ENCODE data around the gene SLC25A38. TPM values are rescaled to one million over a fixed set of nuclear protein-coding genes. Genes with fewer than 3 reads are reported as not detected.
A peak's percentile ranks its signal among the peaks of the same experiment; 100 is the strongest.

The SLC25A38 gene
- total and polyA plus RNA-seq, 2 experiments from 2014 or later: 19.8 to 61.9 TPM

GRCh38 chr3:39407259-39407629 is 24.1 kb downstream of the SLC25A38 start:
- Histone ChIP-seq H3K4me1 (ENCODE audit: insufficient read depth) (peaks cover 34% of the 10 kb centered on the region), H3K27me3 (ENCODE audit: insufficient read depth) (no peaks in the 10 kb centered on the region), H3K4me3 (peak overlapping the region; percentile 64), H4K20me1 (replicated peaks; ENCODE audit: insufficient read depth) (peaks cover 47% of the 10 kb centered on the region), H3K36me3 (ENCODE audit: insufficient read depth) (peaks cover 51% of the 10 kb centered on the region), H3K79me2 (replicated peaks; ENCODE audit: insufficient read depth) (peaks cover 47% of the 10 kb centered on the region), H3K4me2 (peak overlapping the region; percentile 89), H3K27ac (ENCODE audit: low read depth) (peak overlapping the region; percentile 97), H3F3A (replicated peaks; ENCODE audit: low read depth) (peaks cover 58% of the 10 kb centered on the region), H2AFZ (no peak overlapping the region), H3K9me2 (ENCODE audit: insufficient read depth) (no peaks in the 10 kb centered on the region)
- peaks cover 29% of the 10 kb centered on the region for H3K27me3 Mint-ChIP-seq (ENCODE audit: insufficient read depth, low read depth, poor library complexity)
- H3K9me3 Mint-ChIP-seq: peaks cover 3% of the 10 kb centered on the region; the same call in 2 of the 3 replicates
- peaks cover 51% of the 10 kb centered on the region for H3K4me1 Mint-ChIP-seq
- DNase-seq (ENCODE audit: low spot score): no peak
- peak overlapping the region; percentile 96 for H3K4me3 Mint-ChIP-seq
- peaks cover 61% of the 10 kb centered on the region for H3K36me3 Mint-ChIP-seq (ENCODE audit: low read depth)
- TF ChIP-seq POLR2AphosphoS5 (IDR thresholded peaks at IDR 0.05; ENCODE audit: low read depth): no peak
- TF ChIP-seq JUNB (IDR thresholded peaks at IDR 0.05; ENCODE audit: unreplicated experiment): no peak
- no peak for ATAC-seq
- peak overlapping the region; percentile 99 for H3K27ac Mint-ChIP-seq

- H3K27me3 Mint-ChIP-seq (ENCODE audit: insufficient read depth, low read depth, poor library complexity): peaks cover 29% of the 10 kb centered on the region
- peak overlapping the region; percentile 96 for H3K4me3 Mint-ChIP-seq
- peak overlapping the region; percentile 64 for H3K4me3 ChIP-seq
- H3K4me1 ChIP-seq (ENCODE audit: insufficient read depth): peaks cover 34% of the 10 kb centered on the region
- H2AFZ ChIP-seq: no peak overlapping the region
- no peaks in the 10 kb centered on the region for H3K9me2 ChIP-seq (ENCODE audit: insufficient read depth)
- peaks cover 64% of the 10 kb centered on the region for H3F3A ChIP-seq (replicated peaks; ENCODE audit: low read depth)
- peak overlapping the region; percentile 89 for H3K4me2 ChIP-seq
- H3K27ac Mint-ChIP-seq: peak overlapping the region; percentile 99
- ATAC-seq: no peak
- H3K9me3 Mint-ChIP-seq: peaks cover 3% of the 10 kb centered on the region; the same call in 2 of the 3 replicates
- no peak for TF ChIP-seq ZNF114 (CRISPR knock-in tag; IDR thresholded peaks at IDR 0.05)
- no peak for TF ChIP-seq JUNB (IDR thresholded peaks at IDR 0.05; ENCODE audit: unreplicated experiment)
- TF ChIP-seq CREB1 (CRISPR knock-in tag; IDR thresholded peaks at IDR 0.05; ENCODE audit: low read depth): no peak
- peak; percentile 27; the same call in 1 of the 2 replicates for TF ChIP-seq POLR2AphosphoS5 (IDR thresholded peaks at IDR 0.05; ENCODE audit: low read depth)
- peaks cover 54% of the 10 kb centered on the region for H3K4me1 Mint-ChIP-seq
- H3K27ac ChIP-seq (ENCODE audit: low read depth): peak overlapping the region; percentile 97
- H3K79me2 ChIP-seq (replicated peaks; ENCODE audit: insufficient read depth): peaks cover 47% of the 10 kb centered on the region
- H3K27me3 ChIP-seq (ENCODE audit: insufficient read depth): no peaks in the 10 kb centered on the region
- peaks cover 51% of the 10 kb centered on the region for H4K20me1 ChIP-seq (replicated peaks; ENCODE audit: insufficient read depth)
- peaks cover 68% of the 10 kb centered on the region for H3K36me3 Mint-ChIP-seq (ENCODE audit: low read depth)
- H3K36me3 ChIP-seq (ENCODE audit: insufficient read depth): peaks cover 58% of the 10 kb centered on the region
- DNase-seq (ENCODE audit: low spot score): no peak
These were observed 24.8 kb downstream of the SLC25A38 start for GRCh38 chr3:39407773-39408492.

GRCh38 chr3:39408493-39409372 is 25.6 kb downstream of the SLC25A38 start:
- Mint-ChIP-seq H3K36me3 (ENCODE audit: low read depth) (peaks cover 76% of the 10 kb centered on the region), H3K4me1 (peaks cover 52% of the 10 kb centered on the region), H3K9me3 (peaks cover 3% of the 10 kb centered on the region; the same call in 2 of the 3 replicates), H3K27ac (peak overlapping the region; percentile 99), H3K4me3 (peak overlapping the region; percentile 96; the same call in 2 of the 3 replicates), H3K27me3 (ENCODE audit: insufficient read depth, low read depth, poor library complexity) (peaks cover 29% of the 10 kb centered on the region)
- DNase-seq (ENCODE audit: low spot score): no peak
- peaks cover 32% of the 10 kb centered on the region for H3K4me1 ChIP-seq (ENCODE audit: insufficient read depth)
- H3K4me2 ChIP-seq: peak overlapping the region; percentile 89
- H3K27ac ChIP-seq (ENCODE audit: low read depth): peak overlapping the region; percentile 97
- H3K9me2 ChIP-seq (ENCODE audit: insufficient read depth): no peaks in the 10 kb centered on the region
- no peak overlapping the region for H2AFZ ChIP-seq
- H3K36me3 ChIP-seq (ENCODE audit: insufficient read depth): peaks cover 66% of the 10 kb centered on the region
- no peak for ATAC-seq
- peaks cover 47% of the 10 kb centered on the region for H3K79me2 ChIP-seq (replicated peaks; ENCODE audit: insufficient read depth)
- H3F3A ChIP-seq (replicated peaks; ENCODE audit: low read depth): peaks cover 72% of the 10 kb centered on the region
- no peaks in the 10 kb centered on the region for H3K27me3 ChIP-seq (ENCODE audit: insufficient read depth)
- H4K20me1 ChIP-seq (replicated peaks; ENCODE audit: insufficient read depth): peaks cover 51% of the 10 kb centered on the region
- H3K4me3 ChIP-seq: peak overlapping the region; percentile 64
- TF ChIP-seq NANOG (IDR thresholded peaks at IDR 0.05; ENCODE audit: borderline replicate concordance) (no peak), STAT1 (IDR thresholded peaks at IDR 0.05; ENCODE audit: unreplicated experiment) (no peak), EZH2 (IDR thresholded peaks at IDR 0.05; ENCODE audit: low read depth, unreplicated experiment) (no peak), REST (IDR thresholded peaks at IDR 0.05; ENCODE audit: unreplicated experiment) (no peak), EZH2phosphoT487 (IDR thresholded peaks at IDR 0.05; ENCODE audit: unreplicated experiment) (no peak), ZNF331 (CRISPR knock-in tag; IDR thresholded peaks at IDR 0.05; ENCODE audit: low read depth) (no peak), CTCF (conservative IDR thresholded peaks at IDR 0.05; ENCODE audit: low read depth in 2 of 2) (no peak)
